Peyer's patch (tissue), 4 donors: Measurements from ENCODE around the gene PICK1.

Experiments used
- POLR2A ChIP-seq, 2 donors: fragments of 450-650 bp; IDR thresholded peaks; one replicate each; pipeline ENCODE4 v1.5.1; 2017; ENCODE audit warnings: antibody characterized with exemption in 2 of 2, mild to moderate bottlenecking in 2 of 2, moderate library complexity in 2 of 2
- TF ChIP-seq, protein P1 (sequence below), 6 experiments: fragments of 450-650 bp in 4 of 6; fragments of 200-600 bp in 2 of 6; sonication (generic) in 1 of 6; IDR thresholded peaks; one replicate each; pipeline ENCODE4 v1.5.1; 2017 to 2019; ENCODE audit warnings: antibody characterized with exemption in 6 of 6, mild to moderate bottlenecking in 3 of 6, moderate library complexity in 1 of 6

DNA sequence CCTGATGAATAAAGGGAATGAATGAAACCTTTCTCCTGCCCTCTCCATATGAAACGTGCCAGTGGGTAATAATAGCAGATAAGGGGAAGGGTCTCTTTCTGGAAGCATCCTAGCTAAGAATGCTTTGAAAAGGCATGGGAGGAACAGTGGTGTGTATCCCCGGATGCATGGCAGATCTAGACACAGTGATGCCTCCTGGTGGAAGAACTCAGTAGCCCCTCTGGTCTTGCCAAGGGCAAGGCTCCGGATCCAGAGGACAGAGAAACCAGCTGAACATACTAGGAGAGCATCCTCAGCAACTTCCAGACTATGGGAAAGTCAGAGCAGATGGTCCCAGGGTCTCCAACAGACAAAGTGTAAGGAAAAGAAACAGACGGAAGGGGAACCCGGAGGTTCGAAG is 46.9 kb downstream of the PICK1 start:
- TF ChIP-seq, protein P1, sequence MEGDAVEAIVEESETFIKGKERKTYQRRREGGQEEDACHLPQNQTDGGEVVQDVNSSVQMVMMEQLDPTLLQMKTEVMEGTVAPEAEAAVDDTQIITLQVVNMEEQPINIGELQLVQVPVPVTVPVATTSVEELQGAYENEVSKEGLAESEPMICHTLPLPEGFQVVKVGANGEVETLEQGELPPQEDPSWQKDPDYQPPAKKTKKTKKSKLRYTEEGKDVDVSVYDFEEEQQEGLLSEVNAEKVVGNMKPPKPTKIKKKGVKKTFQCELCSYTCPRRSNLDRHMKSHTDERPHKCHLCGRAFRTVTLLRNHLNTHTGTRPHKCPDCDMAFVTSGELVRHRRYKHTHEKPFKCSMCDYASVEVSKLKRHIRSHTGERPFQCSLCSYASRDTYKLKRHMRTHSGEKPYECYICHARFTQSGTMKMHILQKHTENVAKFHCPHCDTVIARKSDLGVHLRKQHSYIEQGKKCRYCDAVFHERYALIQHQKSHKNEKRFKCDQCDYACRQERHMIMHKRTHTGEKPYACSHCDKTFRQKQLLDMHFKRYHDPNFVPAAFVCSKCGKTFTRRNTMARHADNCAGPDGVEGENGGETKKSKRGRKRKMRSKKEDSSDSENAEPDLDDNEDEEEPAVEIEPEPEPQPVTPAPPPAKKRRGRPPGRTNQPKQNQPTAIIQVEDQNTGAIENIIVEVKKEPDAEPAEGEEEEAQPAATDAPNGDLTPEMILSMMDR (IDR thresholded peaks at IDR 0.05), result peak in 3 of 6 experiments; percentile 18 to 34 (median 22)
- no peak for TF ChIP-seq POLR2A (IDR thresholded peaks at IDR 0.05)
